Measurements from ENCODE around the gene NIPAL3.

DNA sequence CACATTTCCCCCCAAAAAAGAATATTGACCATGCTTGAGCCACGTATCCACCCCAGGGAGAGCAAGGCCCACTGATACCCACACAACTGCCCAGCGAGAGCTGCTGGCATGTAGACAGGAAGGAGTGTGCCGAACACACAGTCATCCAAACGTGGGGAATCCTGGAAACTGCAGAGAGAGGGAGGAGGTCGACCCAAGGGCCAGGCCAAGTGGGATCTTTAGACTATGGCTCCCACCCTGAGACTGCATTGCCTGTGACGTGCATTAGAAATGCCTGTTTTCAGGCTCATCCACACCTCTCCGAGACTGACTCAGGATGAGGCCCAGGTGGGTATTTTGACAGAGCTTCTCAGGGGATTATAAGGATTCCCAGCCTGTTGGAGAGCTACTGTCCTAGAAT is 25.9 kb downstream of the NIPAL3 start:
- TF ChIP-seq, protein P1, sequence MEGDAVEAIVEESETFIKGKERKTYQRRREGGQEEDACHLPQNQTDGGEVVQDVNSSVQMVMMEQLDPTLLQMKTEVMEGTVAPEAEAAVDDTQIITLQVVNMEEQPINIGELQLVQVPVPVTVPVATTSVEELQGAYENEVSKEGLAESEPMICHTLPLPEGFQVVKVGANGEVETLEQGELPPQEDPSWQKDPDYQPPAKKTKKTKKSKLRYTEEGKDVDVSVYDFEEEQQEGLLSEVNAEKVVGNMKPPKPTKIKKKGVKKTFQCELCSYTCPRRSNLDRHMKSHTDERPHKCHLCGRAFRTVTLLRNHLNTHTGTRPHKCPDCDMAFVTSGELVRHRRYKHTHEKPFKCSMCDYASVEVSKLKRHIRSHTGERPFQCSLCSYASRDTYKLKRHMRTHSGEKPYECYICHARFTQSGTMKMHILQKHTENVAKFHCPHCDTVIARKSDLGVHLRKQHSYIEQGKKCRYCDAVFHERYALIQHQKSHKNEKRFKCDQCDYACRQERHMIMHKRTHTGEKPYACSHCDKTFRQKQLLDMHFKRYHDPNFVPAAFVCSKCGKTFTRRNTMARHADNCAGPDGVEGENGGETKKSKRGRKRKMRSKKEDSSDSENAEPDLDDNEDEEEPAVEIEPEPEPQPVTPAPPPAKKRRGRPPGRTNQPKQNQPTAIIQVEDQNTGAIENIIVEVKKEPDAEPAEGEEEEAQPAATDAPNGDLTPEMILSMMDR (IDR thresholded peaks at IDR 0.05), result no peak
- TF ChIP-seq POLR2A (IDR thresholded peaks at IDR 0.05), result no peak
